HCT116 (cell line): Measurements from ENCODE around the gene SLC16A1. TPM values are rescaled to one million over a fixed set of nuclear protein-coding genes. Genes with fewer than 3 reads are reported as not detected.

Experiments
- ATAC-seq: fragments of 200-7000 bp; cut with Tn5 transposase; 2 replicates; pipeline ENCODE4 v1.9.1; 2020; ENCODE audit warnings: mild to moderate bottlenecking, moderate library complexity
- BruUV-seq: library from RNA; stranded (reverse); fragments of 400-500 nt; replicated peaks from 2 replicates; lab custom pipeline; 2021; lab: Mats Ljungman, UMichigan
- CTCF ChIA-PET: fragments of 300-600 bp; sonication (Branson Sonifier 250); formaldehyde crosslinking; loops from one replicate; lab custom pipeline; 2021; ENCODE audit warnings: antibody characterized with exemption; lab: Charles Lee
- POLR2A ChIA-PET: fragments of 300-600, 350-600 bp; sonication (Branson Sonifier 250); formaldehyde crosslinking; loops from one replicate; lab custom pipeline; 2021; ENCODE audit warnings: antibody characterized with exemption; lab: Charles Lee
- RAD21 ChIA-PET, 2 experiments: fragments of 300-600 bp; sonication (Branson Sonifier 250); formaldehyde crosslinking; loops; one replicate each; lab custom pipeline; 2023; ENCODE audit warnings: low total read pairs in 2 of 2; ENCODE audit not compliant: uncharacterized antibody in 2 of 2, unreplicated experiment in 2 of 2, low non-redundant PET in 1 of 2; lab: Charles Lee
- DNase-seq: peaks from one replicate; pipeline ENCODE4 v3.0.0-alpha.2; 2010; ENCODE audit warnings: low read depth, low spot score
- H2AFZ ChIP-seq: fragments of 200-600 bp; shearing (Covaris generic), sonication (generic); 2 replicates; pipeline ENCODE4 v1.6.1; 2017; ENCODE audit warnings: low read depth, mixed run types, mixed read lengths, antibody characterized with exemption, low read length; ENCODE audit not compliant: poor library complexity, severe bottlenecking
- H3K27ac ChIP-seq: 2 replicates; pipeline ENCODE4 v1.5.1; 2012; ENCODE audit warnings: low read depth, low read length
- H3K27me3 ChIP-seq: fragments of 200-600 bp; sonication (generic); 2 replicates; pipeline ENCODE4 v1.6.1; 2016; ENCODE audit warnings: mixed run types, low read length, mixed read lengths; ENCODE audit not compliant: insufficient read depth
- H3K36me3 ChIP-seq, 2 experiments: fragments of 200-500 bp in 1 of 2; fragments of 200-600 bp in 1 of 2; sonication (Bioruptor generic) in 1 of 2; sonication (generic) in 1 of 2; 2 replicates each; pipeline versions ENCODE4 v1.5.1 to v1.6.1; 2014 to 2016; ENCODE audit warnings: low read length in 2 of 2, inconsistent platforms in 1 of 2, mixed read lengths in 1 of 2, mixed run types in 1 of 2; ENCODE audit not compliant: insufficient read depth in 2 of 2, control insufficient read depth in 1 of 2
- H3K4me1 ChIP-seq, 2 experiments: fragments of 200-600 bp in 1 of 2; sonication (generic) in 1 of 2; 2 replicates each; pipeline versions ENCODE4 v1.5.1 to v1.6.1; 2012 to 2017; ENCODE audit warnings: low read length in 2 of 2, inconsistent platforms in 1 of 2, mild to moderate bottlenecking in 1 of 2, mixed read lengths in 1 of 2, mixed run types in 1 of 2, moderate library complexity in 1 of 2; ENCODE audit not compliant: insufficient read depth in 2 of 2, control insufficient read depth in 1 of 2
- H3K4me2 ChIP-seq: fragments of 200-600 bp; sonication (generic); 2 replicates; pipeline ENCODE4 v1.6.1; 2017; ENCODE audit warnings: mixed run types, low read length, mixed read lengths
- H3K4me3 ChIP-seq, 2 experiments: fragments of 200-600 bp in 1 of 2; sonication (generic) in 1 of 2; replicated peaks in 1 of 2; 2 replicates each; pipeline ENCODE4 v1.5.1; 2011 to 2016; ENCODE audit warnings: low read length in 2 of 2, control low read depth in 1 of 2, low read depth in 1 of 2, mild to moderate bottlenecking in 1 of 2, mixed read lengths in 1 of 2, mixed run types in 1 of 2
- H3K79me2 ChIP-seq: fragments of 200-600 bp; sonication (generic); 2 replicates; pipeline ENCODE4 v1.6.1; 2017; ENCODE audit warnings: mild to moderate bottlenecking, mixed run types, low read length, moderate library complexity, mixed read lengths; ENCODE audit not compliant: insufficient read depth
- H3K9ac ChIP-seq: fragments of 200-600 bp; sonication (generic); 2 replicates; pipeline ENCODE4 v1.6.1; 2016; ENCODE audit warnings: low read length, mixed read lengths
- H3K9me2 ChIP-seq: fragments of 200-600 bp; sonication (generic), shearing (Covaris generic); 2 replicates; pipeline ENCODE4 v1.6.1; 2017; ENCODE audit warnings: mixed run types, mild to moderate bottlenecking, moderate library complexity; ENCODE audit not compliant: insufficient read depth
- H3K9me3 ChIP-seq, 2 experiments: fragments of 200-500 bp in 1 of 2; fragments of 200-600 bp in 1 of 2; sonication (Bioruptor generic) in 1 of 2; sonication (generic) in 1 of 2; 2 replicates each; pipeline ENCODE4 v1.6.1; 2014 to 2017; ENCODE audit warnings: low read length in 2 of 2, mixed read lengths in 2 of 2, inconsistent platforms in 1 of 2, low read depth in 1 of 2, mild to moderate bottlenecking in 1 of 2, mixed run types in 1 of 2, moderate library complexity in 1 of 2; ENCODE audit not compliant: control insufficient read depth in 1 of 2, insufficient read depth in 1 of 2
- H4K20me1 ChIP-seq: fragments of 200-600 bp; sonication (generic), shearing (Covaris generic); 2 replicates; pipeline ENCODE4 v1.6.1; 2017; ENCODE audit warnings: mixed run types, mild to moderate bottlenecking, moderate library complexity; ENCODE audit not compliant: insufficient read depth
- CEBPB ChIP-seq: IDR thresholded peaks from 2 replicates; pipeline ENCODE4 v1.6.1; 2012; ENCODE audit warnings: low read depth
- EGR1 ChIP-seq: IDR thresholded peaks from 2 replicates; pipeline ENCODE4 v1.6.1; 2012; ENCODE audit warnings: low read depth
- ELF1 ChIP-seq: IDR thresholded peaks from 2 replicates; pipeline ENCODE4 v1.6.1; 2012; ENCODE audit warnings: low read depth, borderline replicate concordance
- EZH2 ChIP-seq: fragments of 200-600 bp; sonication (generic); IDR thresholded peaks from 2 replicates; pipeline ENCODE4 v1.6.1; 2017; ENCODE audit warnings: antibody characterized with exemption, mixed run types
- EZH2phosphoT487 ChIP-seq: fragments of 200-600 bp; IDR thresholded peaks from 2 replicates; pipeline ENCODE4 v1.6.1; 2018; ENCODE audit warnings: antibody characterized with exemption, borderline replicate concordance
- TCF7L2 ChIP-seq: IDR thresholded peaks from 2 replicates; pipeline ENCODE4 v1.7.0; 2011; ENCODE audit warnings: borderline replicate concordance, inconsistent platforms; ENCODE audit not compliant: insufficient read depth, insufficient read length; ENCODE audit errors: extremely low read depth
- YY1 ChIP-seq: IDR thresholded peaks from 2 replicates; pipeline ENCODE4 v1.6.1; 2011; ENCODE audit warnings: low read length, low read depth, moderate library complexity, mild to moderate bottlenecking; ENCODE audit not compliant: insufficient replicate concordance; ENCODE audit errors: extremely low read depth
- intact Hi-C: fragments of 100-400 bp; cut with micrococcal nuclease; formaldehyde crosslinking; loops from 2 replicates; pipeline ENCODE4 v1.10.0; 2022
- total RNA-seq: library from RNA; stranded (reverse); gene quantifications from one replicate; pipeline ENCODE4 v1.2.1, GENCODE V29; 2021; ENCODE audit not compliant: unreplicated experiment
- TF ChIP-seq, protein P1 (sequence below): IDR thresholded peaks from 2 replicates; pipeline ENCODE4 v1.6.1; 2012; ENCODE audit warnings: low read depth

The SLC16A1 gene
- total RNA-seq, 1 experiment from 2014 or later = 96.7 TPM

- peaks cover 99% of the 10 kb centered on the region for H3K79me2 ChIP-seq
- H3K4me3 ChIP-seq = no peak overlapping the region
- ChIA-PET POLR2A (no interaction called here), RAD21 (no interaction called here), CTCF (no interaction called here)
- DNase-seq (no peak), ATAC-seq (no peak)
- peaks cover 23 to 26% of the 10 kb centered on the region in 2 experiments for H3K4me1 ChIP-seq
- no TSS peak for BruUV-seq
- peaks cover under 1% of the 10 kb centered on the region; the same call in 1 of the 2 replicates for H4K20me1 ChIP-seq
- no peaks in the 10 kb centered on the region for H3K9me2 ChIP-seq
- intact Hi-C loops = no loop called here
- H3K36me3 ChIP-seq = peaks cover 0 to 5% of the 10 kb centered on the region in 2 experiments; a peak in 1 of 4 replicates
- no peaks in the 10 kb centered on the region for H3K27me3 ChIP-seq
- no peak overlapping the region for H3K27ac ChIP-seq
- no peaks in the 10 kb centered on the region for H3K9me3 ChIP-seq
- no peak overlapping the region for H2AFZ ChIP-seq
- TF ChIP-seq YY1 (no peak), CEBPB (no peak), EGR1 (no peak), TCF7L2 (no peak), ELF1 (no peak), EZH2 (no peak), EZH2phosphoT487 (no peak)
- TF ChIP-seq, protein P1, sequence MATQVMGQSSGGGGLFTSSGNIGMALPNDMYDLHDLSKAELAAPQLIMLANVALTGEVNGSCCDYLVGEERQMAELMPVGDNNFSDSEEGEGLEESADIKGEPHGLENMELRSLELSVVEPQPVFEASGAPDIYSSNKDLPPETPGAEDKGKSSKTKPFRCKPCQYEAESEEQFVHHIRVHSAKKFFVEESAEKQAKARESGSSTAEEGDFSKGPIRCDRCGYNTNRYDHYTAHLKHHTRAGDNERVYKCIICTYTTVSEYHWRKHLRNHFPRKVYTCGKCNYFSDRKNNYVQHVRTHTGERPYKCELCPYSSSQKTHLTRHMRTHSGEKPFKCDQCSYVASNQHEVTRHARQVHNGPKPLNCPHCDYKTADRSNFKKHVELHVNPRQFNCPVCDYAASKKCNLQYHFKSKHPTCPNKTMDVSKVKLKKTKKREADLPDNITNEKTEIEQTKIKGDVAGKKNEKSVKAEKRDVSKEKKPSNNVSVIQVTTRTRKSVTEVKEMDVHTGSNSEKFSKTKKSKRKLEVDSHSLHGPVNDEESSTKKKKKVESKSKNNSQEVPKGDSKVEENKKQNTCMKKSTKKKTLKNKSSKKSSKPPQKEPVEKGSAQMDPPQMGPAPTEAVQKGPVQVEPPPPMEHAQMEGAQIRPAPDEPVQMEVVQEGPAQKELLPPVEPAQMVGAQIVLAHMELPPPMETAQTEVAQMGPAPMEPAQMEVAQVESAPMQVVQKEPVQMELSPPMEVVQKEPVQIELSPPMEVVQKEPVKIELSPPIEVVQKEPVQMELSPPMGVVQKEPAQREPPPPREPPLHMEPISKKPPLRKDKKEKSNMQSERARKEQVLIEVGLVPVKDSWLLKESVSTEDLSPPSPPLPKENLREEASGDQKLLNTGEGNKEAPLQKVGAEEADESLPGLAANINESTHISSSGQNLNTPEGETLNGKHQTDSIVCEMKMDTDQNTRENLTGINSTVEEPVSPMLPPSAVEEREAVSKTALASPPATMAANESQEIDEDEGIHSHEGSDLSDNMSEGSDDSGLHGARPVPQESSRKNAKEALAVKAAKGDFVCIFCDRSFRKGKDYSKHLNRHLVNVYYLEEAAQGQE = no peak
- H3K4me2 ChIP-seq = no peak overlapping the region
- H3K9ac ChIP-seq = no peak overlapping the region
Observed at GRCh38 chr1:112939810-112940209, 16.2 kb downstream of the SLC16A1 start.
